Upper lobe of right lung (tissue), 1 donor: ENCODE results near the gene MEIKIN. TPM values are rescaled to one million over a fixed set of nuclear protein-coding genes. Genes with fewer than 3 reads are reported as not detected.
"Not testable (repeated sequence)": the region's sequence is repeated elsewhere in the genome, so short reads cannot be mapped to it uniquely, and the experiment has no call there.

Experiments used
- ATAC-seq: fragments of 200-7000 bp; cut with Tn5 transposase; one replicate; pipeline ENCODE4 v1.9.1; 2020; ENCODE audit warnings: mild to moderate bottlenecking, moderate library complexity
- DNase-seq: peaks from one replicate; pipeline ENCODE4 v3.0.0-alpha.2; 2020
- H3K27ac ChIP-seq: fragments of 200-600 bp; one replicate; pipeline ENCODE4 v1.8.0; 2022
- H3K27me3 ChIP-seq: fragments of 200-600 bp; one replicate; pipeline ENCODE4 v1.8.0; 2022; ENCODE audit warnings: mild to moderate bottlenecking
- H3K36me3 ChIP-seq: fragments of 200-600 bp; one replicate; pipeline ENCODE4 v1.8.0; 2022
- H3K4me1 ChIP-seq: fragments of 200-600 bp; one replicate; pipeline ENCODE4 v1.8.0; 2022
- H3K4me3 ChIP-seq: fragments of 200-600 bp; one replicate; pipeline ENCODE4 v1.8.0; 2022; ENCODE audit warnings: mild to moderate bottlenecking
- H3K9me3 ChIP-seq: fragments of 200-600 bp; one replicate; pipeline ENCODE4 v1.8.0; 2022
- intact Hi-C: fragments of 100-400 bp; cut with DNase I; formaldehyde crosslinking; loops from one replicate; pipeline ENCODE4 v1.11.0; 2022
- total RNA-seq: library from RNA; stranded (reverse); fragmentation: NEBNext Ultra II Directional; extraction: Animal tissue kit (Norgen Biotek cat#: 25700); gene quantifications from one replicate; pipeline ENCODE4 v1.2.1, GENCODE V29; 2021
- TF ChIP-seq, protein P1 (sequence below): fragments of 200-600 bp; IDR thresholded peaks from one replicate; pipeline ENCODE4 v1.8.0; 2022; ENCODE audit warnings: antibody characterized with exemption
- donor health status: DM: no; HTN: yes; CAD: no; lungs with severe emphysema.

The MEIKIN gene
- total RNA-seq, 1 donor from 2014 or later: not detected

DNA sequence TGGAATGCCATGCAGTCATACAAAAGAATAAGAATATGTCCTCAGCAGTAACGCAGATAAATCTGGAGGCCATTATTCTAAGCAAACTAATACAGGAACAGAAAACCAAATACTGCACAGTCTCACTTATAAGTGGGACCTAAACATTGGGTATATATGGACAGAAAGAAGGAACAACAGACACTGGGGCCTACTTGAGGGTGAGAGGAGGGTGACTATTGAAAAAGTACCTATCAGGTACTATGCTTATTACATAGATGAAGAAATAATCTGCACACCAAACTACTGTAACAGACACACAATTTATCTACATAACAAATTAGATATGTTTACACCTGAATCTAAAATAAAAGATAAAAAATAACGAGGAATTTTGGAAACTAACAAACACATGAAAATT lies 38.8 kb downstream of the MEIKIN start:
- Histone ChIP-seq H3K4me1 (no peaks in the 10 kb centered on the region), H3K27ac (no peak overlapping the region), H3K9me3 (no peaks in the 10 kb centered on the region), H3K4me3 (no peak overlapping the region), H3K36me3 (no peaks in the 10 kb centered on the region), H3K27me3 (no peaks in the 10 kb centered on the region)
- intact Hi-C loops: no loop called here
- TF ChIP-seq, protein P1, sequence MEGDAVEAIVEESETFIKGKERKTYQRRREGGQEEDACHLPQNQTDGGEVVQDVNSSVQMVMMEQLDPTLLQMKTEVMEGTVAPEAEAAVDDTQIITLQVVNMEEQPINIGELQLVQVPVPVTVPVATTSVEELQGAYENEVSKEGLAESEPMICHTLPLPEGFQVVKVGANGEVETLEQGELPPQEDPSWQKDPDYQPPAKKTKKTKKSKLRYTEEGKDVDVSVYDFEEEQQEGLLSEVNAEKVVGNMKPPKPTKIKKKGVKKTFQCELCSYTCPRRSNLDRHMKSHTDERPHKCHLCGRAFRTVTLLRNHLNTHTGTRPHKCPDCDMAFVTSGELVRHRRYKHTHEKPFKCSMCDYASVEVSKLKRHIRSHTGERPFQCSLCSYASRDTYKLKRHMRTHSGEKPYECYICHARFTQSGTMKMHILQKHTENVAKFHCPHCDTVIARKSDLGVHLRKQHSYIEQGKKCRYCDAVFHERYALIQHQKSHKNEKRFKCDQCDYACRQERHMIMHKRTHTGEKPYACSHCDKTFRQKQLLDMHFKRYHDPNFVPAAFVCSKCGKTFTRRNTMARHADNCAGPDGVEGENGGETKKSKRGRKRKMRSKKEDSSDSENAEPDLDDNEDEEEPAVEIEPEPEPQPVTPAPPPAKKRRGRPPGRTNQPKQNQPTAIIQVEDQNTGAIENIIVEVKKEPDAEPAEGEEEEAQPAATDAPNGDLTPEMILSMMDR: no peak
- no peak for ATAC-seq
- no peak for DNase-seq

GRCh38 chr5:131902266-131902665 lies 43.2 kb downstream of the MEIKIN start:
- DNase-seq, H3K27me3 ChIP-seq, H3K27ac ChIP-seq, H3K9me3 ChIP-seq, ATAC-seq, H3K4me1 ChIP-seq, H3K36me3 ChIP-seq, intact Hi-C loops, H3K4me3 ChIP-seq: not testable (repeated sequence)

DNA sequence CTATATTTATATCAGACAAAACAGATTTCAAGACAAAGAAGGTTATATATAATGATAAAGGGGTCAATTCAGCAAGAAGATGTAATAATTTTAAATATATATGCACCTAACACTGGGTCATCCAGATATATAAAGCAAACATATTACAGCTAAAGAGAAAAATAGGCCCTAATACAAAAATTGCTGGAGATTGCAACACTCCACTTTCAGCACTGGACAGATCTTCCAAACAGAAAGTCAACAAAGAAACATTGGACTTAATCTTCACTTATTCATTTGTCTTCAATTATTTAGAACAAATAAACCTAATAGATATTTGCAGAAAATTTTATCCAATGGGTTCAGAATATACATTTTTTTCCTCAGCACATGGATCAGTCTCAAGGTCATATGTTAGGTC lies 45.8 kb downstream of the MEIKIN start:
- H3K4me1 ChIP-seq: no peaks in the 10 kb centered on the region
- no peak for ATAC-seq

GRCh38 chr5:131883984-131884383 lies 61.5 kb downstream of the MEIKIN start:
- intact Hi-C loops: no loop called here
- Histone ChIP-seq H3K36me3 (no peaks in the 10 kb centered on the region), H3K9me3 (no peaks in the 10 kb centered on the region), H3K4me1 (no peaks in the 10 kb centered on the region), H3K4me3 (no peak overlapping the region), H3K27me3 (no peaks in the 10 kb centered on the region), H3K27ac (no peak overlapping the region)
- TF ChIP-seq, protein P1: no peak
- ATAC-seq (no peak), DNase-seq (no peak)

More for the DNA sequence above, 45.8 kb downstream of the MEIKIN start:
- no peak for DNase-seq
- H3K9me3 ChIP-seq: no peaks in the 10 kb centered on the region
- no peaks in the 10 kb centered on the region for H3K27me3 ChIP-seq
- no peak overlapping the region for H3K4me3 ChIP-seq
- H3K27ac ChIP-seq: no peak overlapping the region
- no peaks in the 10 kb centered on the region for H3K36me3 ChIP-seq
- TF ChIP-seq, protein P1: no peak
- intact Hi-C loops: no loop called here

DNA sequence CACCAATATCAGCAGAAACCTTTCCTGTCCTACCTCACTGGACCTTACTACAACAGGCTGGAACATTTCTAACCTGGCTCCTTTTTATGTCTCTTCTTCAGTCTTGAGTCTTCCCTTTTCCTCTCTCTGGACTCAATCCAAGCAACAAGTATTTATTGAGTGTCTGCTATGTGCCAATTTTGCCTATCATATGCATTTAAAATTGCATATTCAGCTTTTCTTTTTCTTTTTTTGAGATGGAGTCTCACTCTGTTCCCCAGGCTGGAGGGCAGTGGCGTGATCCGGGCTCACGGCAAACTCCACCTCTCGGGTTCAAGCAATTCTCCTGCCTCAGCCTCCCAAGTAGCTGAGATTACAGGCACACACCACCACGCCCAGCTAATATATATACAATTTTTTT lies 65.8 kb downstream of the MEIKIN start:
- no peaks in the 10 kb centered on the region for H3K27me3 ChIP-seq
- no peak overlapping the region for H3K4me3 ChIP-seq
- H3K4me1 ChIP-seq: no peaks in the 10 kb centered on the region
- TF ChIP-seq, protein P1: no peak
- intact Hi-C loops: no loop called here
- ATAC-seq: no peak
- H3K9me3 ChIP-seq: no peaks in the 10 kb centered on the region
- DNase-seq: no peak
- no peaks in the 10 kb centered on the region for H3K36me3 ChIP-seq
- H3K27ac ChIP-seq: no peak overlapping the region

GRCh38 chr5:131877873-131878272 lies 67.6 kb downstream of the MEIKIN start:
- Histone ChIP-seq H3K27ac (no peak overlapping the region), H3K36me3 (no peaks in the 10 kb centered on the region), H3K27me3 (no peaks in the 10 kb centered on the region), H3K9me3 (no peaks in the 10 kb centered on the region), H3K4me3 (no peak overlapping the region), H3K4me1 (no peaks in the 10 kb centered on the region)
- TF ChIP-seq, protein P1: no peak
- no peak for DNase-seq
- no peak for ATAC-seq
- intact Hi-C loops: no loop called here

DNA sequence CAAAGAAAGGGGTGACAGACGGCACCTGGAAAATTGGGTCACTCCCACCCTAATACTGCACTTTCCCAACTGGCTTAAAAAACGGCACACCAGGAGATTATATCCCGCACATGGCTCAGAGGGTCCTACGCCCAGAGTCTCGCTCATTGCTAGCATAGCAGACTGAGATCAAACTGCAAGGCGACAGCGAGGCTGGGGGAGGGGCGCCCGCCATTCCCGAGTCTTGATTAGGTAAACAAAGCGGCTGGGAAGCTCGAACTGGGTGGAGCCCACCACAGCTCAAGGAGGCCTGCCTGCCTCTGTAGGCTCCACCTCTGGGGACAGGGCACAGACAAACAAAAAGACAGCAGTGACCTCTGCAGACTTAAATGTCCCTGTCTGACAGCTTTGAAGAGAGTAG lies 74.2 kb downstream of the MEIKIN start:
- H3K4me3 ChIP-seq, H3K27ac ChIP-seq, H3K9me3 ChIP-seq, ATAC-seq, H3K4me1 ChIP-seq, DNase-seq, H3K36me3 ChIP-seq, H3K27me3 ChIP-seq, intact Hi-C loops: not testable (repeated sequence)
